NCI-H2196 treated with DMSO at 0.1 percent for 48 hours (cell line): ENCODE measurements around the gene OMD.

Experiments
- DNase-seq: peaks from one replicate; lab custom pipeline; 2025; ENCODE audit not compliant: unreplicated experiment; lab: John Stamatoyannopoulos, UW

The OMD gene

GRCh38 chr9:92373167-92373566 lies 51.1 kb downstream of the OMD start:
- DNase-seq, result no peak

GRCh38 chr9:92369075-92369474 lies 55.2 kb downstream of the OMD start:
- no peak for DNase-seq
